HCT116 (cell line): ENCODE measurements around the gene MYPN. TPM values are rescaled to one million over a fixed set of nuclear protein-coding genes. Genes with fewer than 3 reads are reported as not detected.

Experiments used
- ATAC-seq: fragments of 200-7000 bp; cut with Tn5 transposase; 2 replicates; pipeline ENCODE4 v1.9.1; 2020; ENCODE audit warnings: mild to moderate bottlenecking, moderate library complexity
- BruUV-seq: library from RNA; stranded (reverse); fragments of 400-500 nt; replicated peaks from 2 replicates; lab custom pipeline; 2021; lab: Mats Ljungman, UMichigan
- CTCF ChIA-PET: fragments of 300-600 bp; sonication (Branson Sonifier 250); formaldehyde crosslinking; loops from one replicate; lab custom pipeline; 2021; ENCODE audit warnings: antibody characterized with exemption; lab: Charles Lee
- POLR2A ChIA-PET: fragments of 300-600, 350-600 bp; sonication (Branson Sonifier 250); formaldehyde crosslinking; loops from one replicate; lab custom pipeline; 2021; ENCODE audit warnings: antibody characterized with exemption; lab: Charles Lee
- RAD21 ChIA-PET, 2 experiments: fragments of 300-600 bp; sonication (Branson Sonifier 250); formaldehyde crosslinking; loops; one replicate each; lab custom pipeline; 2023; ENCODE audit warnings: low total read pairs in 2 of 2; ENCODE audit not compliant: uncharacterized antibody in 2 of 2, unreplicated experiment in 2 of 2, low non-redundant PET in 1 of 2; lab: Charles Lee
- DNase-seq: peaks from one replicate; pipeline ENCODE4 v3.0.0-alpha.2; 2010; ENCODE audit warnings: low read depth, low spot score
- H2AFZ ChIP-seq: fragments of 200-600 bp; shearing (Covaris generic), sonication (generic); 2 replicates; pipeline ENCODE4 v1.6.1; 2017; ENCODE audit warnings: low read depth, mixed run types, mixed read lengths, antibody characterized with exemption, low read length; ENCODE audit not compliant: poor library complexity, severe bottlenecking
- H3K27ac ChIP-seq: 2 replicates; pipeline ENCODE4 v1.5.1; 2012; ENCODE audit warnings: low read depth, low read length
- H3K27me3 ChIP-seq: fragments of 200-600 bp; sonication (generic); 2 replicates; pipeline ENCODE4 v1.6.1; 2016; ENCODE audit warnings: mixed run types, low read length, mixed read lengths; ENCODE audit not compliant: insufficient read depth
- H3K36me3 ChIP-seq, 2 experiments: fragments of 200-500 bp in 1 of 2; fragments of 200-600 bp in 1 of 2; sonication (Bioruptor generic) in 1 of 2; sonication (generic) in 1 of 2; 2 replicates each; pipeline versions ENCODE4 v1.5.1 to v1.6.1; 2014 to 2016; ENCODE audit warnings: low read length in 2 of 2, inconsistent platforms in 1 of 2, mixed read lengths in 1 of 2, mixed run types in 1 of 2; ENCODE audit not compliant: insufficient read depth in 2 of 2, control insufficient read depth in 1 of 2
- H3K4me1 ChIP-seq, 2 experiments: fragments of 200-600 bp in 1 of 2; sonication (generic) in 1 of 2; 2 replicates each; pipeline versions ENCODE4 v1.5.1 to v1.6.1; 2012 to 2017; ENCODE audit warnings: low read length in 2 of 2, inconsistent platforms in 1 of 2, mild to moderate bottlenecking in 1 of 2, mixed read lengths in 1 of 2, mixed run types in 1 of 2, moderate library complexity in 1 of 2; ENCODE audit not compliant: insufficient read depth in 2 of 2, control insufficient read depth in 1 of 2
- H3K4me2 ChIP-seq: fragments of 200-600 bp; sonication (generic); 2 replicates; pipeline ENCODE4 v1.6.1; 2017; ENCODE audit warnings: mixed run types, low read length, mixed read lengths
- H3K4me3 ChIP-seq, 2 experiments: fragments of 200-600 bp in 1 of 2; sonication (generic) in 1 of 2; replicated peaks in 1 of 2; 2 replicates each; pipeline ENCODE4 v1.5.1; 2011 to 2016; ENCODE audit warnings: low read length in 2 of 2, control low read depth in 1 of 2, low read depth in 1 of 2, mild to moderate bottlenecking in 1 of 2, mixed read lengths in 1 of 2, mixed run types in 1 of 2
- H3K79me2 ChIP-seq: fragments of 200-600 bp; sonication (generic); 2 replicates; pipeline ENCODE4 v1.6.1; 2017; ENCODE audit warnings: mild to moderate bottlenecking, mixed run types, low read length, moderate library complexity, mixed read lengths; ENCODE audit not compliant: insufficient read depth
- H3K9ac ChIP-seq: fragments of 200-600 bp; sonication (generic); 2 replicates; pipeline ENCODE4 v1.6.1; 2016; ENCODE audit warnings: low read length, mixed read lengths
- H3K9me2 ChIP-seq: fragments of 200-600 bp; sonication (generic), shearing (Covaris generic); 2 replicates; pipeline ENCODE4 v1.6.1; 2017; ENCODE audit warnings: mixed run types, mild to moderate bottlenecking, moderate library complexity; ENCODE audit not compliant: insufficient read depth
- H3K9me3 ChIP-seq, 2 experiments: fragments of 200-500 bp in 1 of 2; fragments of 200-600 bp in 1 of 2; sonication (Bioruptor generic) in 1 of 2; sonication (generic) in 1 of 2; 2 replicates each; pipeline ENCODE4 v1.6.1; 2014 to 2017; ENCODE audit warnings: low read length in 2 of 2, mixed read lengths in 2 of 2, inconsistent platforms in 1 of 2, low read depth in 1 of 2, mild to moderate bottlenecking in 1 of 2, mixed run types in 1 of 2, moderate library complexity in 1 of 2; ENCODE audit not compliant: control insufficient read depth in 1 of 2, insufficient read depth in 1 of 2
- H4K20me1 ChIP-seq: fragments of 200-600 bp; sonication (generic), shearing (Covaris generic); 2 replicates; pipeline ENCODE4 v1.6.1; 2017; ENCODE audit warnings: mixed run types, mild to moderate bottlenecking, moderate library complexity; ENCODE audit not compliant: insufficient read depth
- CBX3 ChIP-seq: IDR thresholded peaks from 2 replicates; pipeline ENCODE4 v1.6.1; 2012; ENCODE audit warnings: low read depth
- CEBPB ChIP-seq: IDR thresholded peaks from 2 replicates; pipeline ENCODE4 v1.6.1; 2012; ENCODE audit warnings: low read depth
- EGR1 ChIP-seq: IDR thresholded peaks from 2 replicates; pipeline ENCODE4 v1.6.1; 2012; ENCODE audit warnings: low read depth
- JUND ChIP-seq: IDR thresholded peaks from 2 replicates; pipeline ENCODE4 v1.6.1; 2012
- POLR2AphosphoS5 ChIP-seq: IDR thresholded peaks from 2 replicates; pipeline ENCODE4 v1.6.1; 2011; ENCODE audit warnings: mild to moderate bottlenecking, low read depth, low read length, moderate library complexity
- RAD21 ChIP-seq: IDR thresholded peaks from 2 replicates; pipeline ENCODE4 v1.6.1; 2012; ENCODE audit warnings: low read depth, mild to moderate bottlenecking
- SIN3A ChIP-seq: IDR thresholded peaks from 2 replicates; pipeline ENCODE4 v1.6.1; 2012; ENCODE audit warnings: low read depth
- TCF7L2 ChIP-seq: IDR thresholded peaks from 2 replicates; pipeline ENCODE4 v1.7.0; 2011; ENCODE audit warnings: borderline replicate concordance, inconsistent platforms; ENCODE audit not compliant: insufficient read depth, insufficient read length; ENCODE audit errors: extremely low read depth
- YY1 ChIP-seq: IDR thresholded peaks from 2 replicates; pipeline ENCODE4 v1.6.1; 2011; ENCODE audit warnings: low read length, low read depth, moderate library complexity, mild to moderate bottlenecking; ENCODE audit not compliant: insufficient replicate concordance; ENCODE audit errors: extremely low read depth
- ZNF274 ChIP-seq: fragments of 200-500 bp; sonication (Bioruptor generic); IDR thresholded peaks from 2 replicates; pipeline ENCODE4 v1.6.1; 2014; ENCODE audit warnings: mild to moderate bottlenecking, low read depth, low read length, inconsistent platforms
- intact Hi-C: fragments of 100-400 bp; cut with micrococcal nuclease; formaldehyde crosslinking; loops from 2 replicates; pipeline ENCODE4 v1.10.0; 2022
- total RNA-seq: library from RNA; stranded (reverse); gene quantifications from one replicate; pipeline ENCODE4 v1.2.1, GENCODE V29; 2021; ENCODE audit not compliant: unreplicated experiment
- TF ChIP-seq, protein P1 (sequence below), 3 experiments: fragments of 200-600 bp in 1 of 3; sonication (generic) in 1 of 3; IDR thresholded peaks in 2 of 3; conservative IDR thresholded peaks in 1 of 3; 2 replicates each; pipeline ENCODE4 v1.5.1; 2012 to 2017; ENCODE audit warnings: low read depth in 2 of 3, low read length in 2 of 3, antibody characterized with exemption in 1 of 3, borderline replicate concordance in 1 of 3, control low read depth in 1 of 3, mild to moderate bottlenecking in 1 of 3, mixed read lengths in 1 of 3, mixed run types in 1 of 3, moderate library complexity in 1 of 3; ENCODE audit not compliant: insufficient read depth in 1 of 3
- TF ChIP-seq, protein P2 (sequence below): IDR thresholded peaks from 2 replicates; pipeline ENCODE4 v1.6.1; 2012
- TF ChIP-seq, protein P3 (sequence below): IDR thresholded peaks from 2 replicates; pipeline ENCODE4 v1.6.1; 2012

Gene MYPN
- total RNA-seq, 1 experiment from 2014 or later, result 0.34 TPM

DNA sequence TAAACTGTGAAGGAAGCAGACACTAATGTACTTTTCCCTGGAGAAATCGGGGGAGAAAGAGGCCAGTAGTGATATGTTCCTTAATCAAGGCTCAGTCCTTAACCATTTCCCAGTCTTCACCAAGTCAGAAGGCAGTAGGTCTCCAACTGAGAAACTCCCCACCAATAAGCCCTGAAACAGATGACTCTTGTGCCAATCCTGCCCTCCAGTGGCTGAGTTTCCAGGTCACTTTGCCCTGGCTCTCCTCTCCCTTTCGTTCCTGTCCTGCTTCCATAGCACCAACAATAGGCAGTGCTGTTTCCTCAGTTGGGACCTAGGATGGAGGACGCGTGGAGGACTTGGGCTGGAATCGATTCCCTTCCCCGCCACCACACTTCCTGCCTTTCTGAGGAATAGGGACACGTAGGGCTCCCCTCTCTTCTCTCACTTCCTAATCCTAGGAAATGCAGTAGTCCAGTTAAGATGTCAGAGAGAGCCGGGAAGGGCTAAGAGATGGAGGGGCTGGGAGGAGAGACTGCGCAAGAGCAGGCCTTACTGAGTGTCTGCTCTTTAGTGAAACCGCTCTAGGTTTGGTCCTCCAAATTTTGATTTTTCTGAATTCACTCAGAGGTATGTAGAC lies 99.2 kb downstream of the MYPN start:
- H3K4me1 ChIP-seq, result peaks cover 0 to 7% of the 10 kb centered on the region in 2 experiments; a peak in 1 of 4 replicates
- H3K9me3 ChIP-seq, result no peaks in the 10 kb centered on the region
- no peaks in the 10 kb centered on the region for H4K20me1 ChIP-seq
- peak; percentile 97 for ATAC-seq
- no peak overlapping the region for H3K9ac ChIP-seq
- CTCF ChIA-PET, result interaction anchor here (1.2 to 1.7 kb wide), 5 partner anchors 93 to 420 kb away, joined by 4 to 11 read pairs (median 6); no protein-coding TSS in a partner anchor
- H3K4me3 ChIP-seq, result no peak overlapping the region
- BruUV-seq, result no TSS peak
- DNase-seq, result peak; percentile 81
- POLR2A ChIA-PET, result no interaction called here
- H3K27ac ChIP-seq, result no peak overlapping the region
- RAD21 ChIA-PET, result interaction anchor here in 1 of 2 experiments (1.1 kb wide), 1 partner anchor 420 kb away, joined by 5 read pairs; no protein-coding TSS in a partner anchor
- peak overlapping the region; percentile 22; the same call in 1 of the 2 replicates for H3K4me2 ChIP-seq
- peak overlapping the region; percentile 57 for H2AFZ ChIP-seq
- no peaks in the 10 kb centered on the region for H3K9me2 ChIP-seq
- intact Hi-C loops, result loop anchor here (1.0 kb wide), 3 partner anchors 125 to 420 kb away; no protein-coding TSS in a partner anchor
- no peaks in the 10 kb centered on the region for H3K36me3 ChIP-seq
- H3K27me3 ChIP-seq, result no peaks in the 10 kb centered on the region
- H3K79me2 ChIP-seq, result no peaks in the 10 kb centered on the region
- no peak for TF ChIP-seq TCF7L2
- TF ChIP-seq, protein P1, sequence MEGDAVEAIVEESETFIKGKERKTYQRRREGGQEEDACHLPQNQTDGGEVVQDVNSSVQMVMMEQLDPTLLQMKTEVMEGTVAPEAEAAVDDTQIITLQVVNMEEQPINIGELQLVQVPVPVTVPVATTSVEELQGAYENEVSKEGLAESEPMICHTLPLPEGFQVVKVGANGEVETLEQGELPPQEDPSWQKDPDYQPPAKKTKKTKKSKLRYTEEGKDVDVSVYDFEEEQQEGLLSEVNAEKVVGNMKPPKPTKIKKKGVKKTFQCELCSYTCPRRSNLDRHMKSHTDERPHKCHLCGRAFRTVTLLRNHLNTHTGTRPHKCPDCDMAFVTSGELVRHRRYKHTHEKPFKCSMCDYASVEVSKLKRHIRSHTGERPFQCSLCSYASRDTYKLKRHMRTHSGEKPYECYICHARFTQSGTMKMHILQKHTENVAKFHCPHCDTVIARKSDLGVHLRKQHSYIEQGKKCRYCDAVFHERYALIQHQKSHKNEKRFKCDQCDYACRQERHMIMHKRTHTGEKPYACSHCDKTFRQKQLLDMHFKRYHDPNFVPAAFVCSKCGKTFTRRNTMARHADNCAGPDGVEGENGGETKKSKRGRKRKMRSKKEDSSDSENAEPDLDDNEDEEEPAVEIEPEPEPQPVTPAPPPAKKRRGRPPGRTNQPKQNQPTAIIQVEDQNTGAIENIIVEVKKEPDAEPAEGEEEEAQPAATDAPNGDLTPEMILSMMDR (IDR thresholded peaks at IDR 0.05 in 2 of 3, conservative IDR thresholded peaks at IDR 0.05 in 1 of 3; ENCODE audit: borderline replicate concordance in 1 of 3, insufficient read depth in 1 of 3, low read depth in 2 of 3, low read length in 2 of 3), result peak; percentile 79 to 95 (median 80)
- TF ChIP-seq CBX3, result no peak
- TF ChIP-seq EGR1, result no peak
- TF ChIP-seq, protein P2, sequence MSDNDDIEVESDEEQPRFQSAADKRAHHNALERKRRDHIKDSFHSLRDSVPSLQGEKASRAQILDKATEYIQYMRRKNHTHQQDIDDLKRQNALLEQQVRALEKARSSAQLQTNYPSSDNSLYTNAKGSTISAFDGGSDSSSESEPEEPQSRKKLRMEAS, result no peak
- TF ChIP-seq, protein P3, sequence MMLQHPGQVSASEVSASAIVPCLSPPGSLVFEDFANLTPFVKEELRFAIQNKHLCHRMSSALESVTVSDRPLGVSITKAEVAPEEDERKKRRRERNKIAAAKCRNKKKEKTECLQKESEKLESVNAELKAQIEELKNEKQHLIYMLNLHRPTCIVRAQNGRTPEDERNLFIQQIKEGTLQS, result no peak
- TF ChIP-seq CEBPB, result no peak
- peak; percentile 42 for TF ChIP-seq YY1
- TF ChIP-seq SIN3A, result no peak
- no peak for TF ChIP-seq ZNF274
- peak; percentile 98 for TF ChIP-seq RAD21
- no peak for TF ChIP-seq JUND
- no peak for TF ChIP-seq POLR2AphosphoS5
